A549 (cell line): ENCODE results near the gene TDRD1. TPM values are rescaled to one million over a fixed set of nuclear protein-coding genes. Genes with fewer than 3 reads are reported as not detected.

ENCODE experiments used
- ATAC-seq, 2 experiments: fragments of 200-7000 bp in 1 of 2; fragments of >200 bp in 1 of 2; cut with Nextera tagmentation in 1 of 2; cut with Tn5 transposase in 1 of 2; 3 replicates each; pipeline versions ENCODE4 v1.8.0 to v1.9.1; 2018 to 2020; ENCODE audit warnings: mild to moderate bottlenecking in 1 of 2, moderate library complexity in 1 of 2
- CTCF ChIA-PET: fragments of 300-600 bp; sonication (Branson Sonifier 250); formaldehyde crosslinking; extraction: SDS; loops from one replicate; lab custom pipeline; 2021; ENCODE audit warnings: antibody characterized with exemption, inconsistent platforms; lab: Yijun Ruan, JAX
- POLR2A ChIA-PET: fragments of 350-600 bp; formaldehyde crosslinking; extraction: SDS; loops from one replicate; lab custom pipeline; 2021; ENCODE audit warnings: antibody characterized with exemption, inconsistent platforms; lab: Yijun Ruan, JAX
- DNase-seq, 2 experiments: peaks; one replicate each; pipeline versions ENCODE4 v3.0.0 to v3.0.0-alpha.2; 2011 to 2016; ENCODE audit warnings: low read depth in 1 of 2, low spot score in 1 of 2
- FAIRE-seq: peaks from 2 replicates; lab custom pipeline; 2011; peaks lifted over from hg19 to GRCh38; lab: Jason Lieb, UNC
- H3K27ac ChIP-seq, 2 experiments: fragments of >200 bp; sonication (Bioruptor Twin); formaldehyde crosslinking; 3 replicates each; pipeline ENCODE4 v1.5.1; 2016 to 2017
- H3K4me1 ChIP-seq: fragments of >200 bp; sonication (Bioruptor Twin); formaldehyde crosslinking; 3 replicates; pipeline ENCODE4 v1.6.1; 2016
- H3K4me2 ChIP-seq: fragments of >200 bp; sonication (Bioruptor Twin); formaldehyde crosslinking; 3 replicates; pipeline ENCODE4 v1.6.1; 2016
- H3K4me3 ChIP-seq: fragments of >200 bp; sonication (Bioruptor Twin); formaldehyde crosslinking; 3 replicates; pipeline ENCODE4 v1.5.1; 2016
- H3K9me3 ChIP-seq: fragments of >200 bp; sonication (Bioruptor Twin); formaldehyde crosslinking; 3 replicates; pipeline ENCODE4 v1.6.1; 2016
- CBX2 ChIP-seq: fragments of 200-600 bp; sonication (generic); IDR thresholded peaks from 2 replicates; pipeline ENCODE4 v1.6.1; 2016; ENCODE audit warnings: low read depth, mild to moderate bottlenecking, borderline replicate concordance
- CHD4 ChIP-seq: fragments of 200-600 bp; sonication (generic); IDR thresholded peaks from 2 replicates; pipeline ENCODE4 v1.6.1; 2016; ENCODE audit warnings: antibody characterized with exemption, mild to moderate bottlenecking, borderline replicate concordance
- ESRRA ChIP-seq: fragments of 150-350 bp; IDR thresholded peaks from 2 replicates; pipeline ENCODE4 v1.6.1; 2014; ENCODE audit warnings: mild to moderate bottlenecking, low read length, borderline replicate concordance
- FOSB ChIP-seq: fragments of 250-450 bp; sonication (Bioruptor Pico); IDR thresholded peaks from 2 replicates; pipeline ENCODE4 v1.5.0; 2020; ENCODE audit warnings: mild to moderate bottlenecking, moderate library complexity
- FOSL2 ChIP-seq, 2 experiments: fragments of 450-650 bp in 1 of 2; fragments of >200 bp in 1 of 2; sonication (Bioruptor Twin) in 1 of 2; formaldehyde crosslinking; IDR thresholded peaks; 2 replicates each; pipeline versions ENCODE4 v1.5.0 to v1.6.1; 2016 to 2020; ENCODE audit warnings: mild to moderate bottlenecking in 1 of 2, moderate library complexity in 1 of 2
- GATA3 ChIP-seq: IDR thresholded peaks from 2 replicates; pipeline ENCODE4 v1.6.1; 2012; ENCODE audit warnings: borderline replicate concordance
- HEYL ChIP-seq: fragments of 250-450 bp; sonication (Bioruptor Pico); IDR thresholded peaks from 2 replicates; pipeline ENCODE4 v1.8.0; 2021; ENCODE audit warnings: mild to moderate bottlenecking, moderate library complexity
- MAFK ChIP-seq: fragments of 450-650 bp; IDR thresholded peaks from 2 replicates; pipeline ENCODE4 v1.6.1; 2014; ENCODE audit not compliant: partially characterized antibody
- NFE2L2 ChIP-seq: fragments of 150-350 bp; conservative IDR thresholded peaks from 2 replicates; pipeline ENCODE4 v1.6.1; 2014; ENCODE audit warnings: low read length
- RCOR1 ChIP-seq: fragments of 150-350 bp; IDR thresholded peaks from 2 replicates; pipeline ENCODE4 v1.6.1; 2014; ENCODE audit warnings: antibody characterized with exemption, low read length, low read depth
- RFX5 ChIP-seq: fragments of 450-650 bp; IDR thresholded peaks from 2 replicates; pipeline ENCODE4 v1.7.1; 2014; ENCODE audit warnings: antibody characterized with exemption, mild to moderate bottlenecking, moderate library complexity
- SMC3 ChIP-seq: fragments of >200 bp; sonication (Bioruptor Twin); formaldehyde crosslinking; IDR thresholded peaks from 3 replicates; pipeline ENCODE4 v1.6.1; 2018; ENCODE audit warnings: inconsistent platforms
- ZNF302 ChIP-seq: fragments of 250-450 bp; sonication (Bioruptor Pico); IDR thresholded peaks from 2 replicates; pipeline ENCODE4 v1.9.0; 2021; ENCODE audit warnings: inconsistent platforms, mild to moderate bottlenecking, moderate library complexity
- WGBS: methylation state at CpG from one replicate; pipeline ENCODE4 v1.1.6; 2017; ENCODE audit errors: missing lambda C conversion rate; 5-methylcytosine and 5-hydroxymethylcytosine counted together
- polyA plus RNA-seq, 4 experiments: library from polyadenylated mRNA; depleted of rRNA in 3 of 4; stranded (reverse); fragments of >200 nt; fragmentation: RNase III in 1 of 4; extraction: RNeasy Plus Mini Kit Qiagen cat#74134 plus additional on column Dnase treatment in 1 of 4; gene quantifications; 2 replicates in 3 of 4; 3 replicates in 1 of 4; pipeline ENCODE4 v1.2.3, GENCODE V29; 2011 to 2017
- TF ChIP-seq, protein P1 (sequence below): fragments of >200 bp; sonication (Bioruptor Twin); formaldehyde crosslinking; IDR thresholded peaks from 3 replicates; pipeline ENCODE4 v1.5.1; 2016
- TF ChIP-seq, protein P2 (sequence below): fragments of >200 bp; sonication (Bioruptor Twin); formaldehyde crosslinking; IDR thresholded peaks from 3 replicates; pipeline ENCODE4 v1.6.1; 2016
- TF ChIP-seq, protein P3 (sequence below): IDR thresholded peaks from 2 replicates; pipeline ENCODE4 v1.6.1; 2012; ENCODE audit warnings: low read depth, borderline replicate concordance
- TF ChIP-seq, protein P4 (sequence below): fragments of 250-450 bp; sonication (Bioruptor Pico); IDR thresholded peaks from 2 replicates; pipeline ENCODE4 v1.5.0; 2020; ENCODE audit warnings: low read depth, mild to moderate bottlenecking, moderate library complexity
- TF ChIP-seq, protein P5 (sequence below): fragments of 450-650 bp; IDR thresholded peaks from 2 replicates; pipeline ENCODE4 v1.6.1; 2014; ENCODE audit warnings: antibody characterized with exemption
- TF ChIP-seq, protein P6 (sequence below): fragments of >200 bp; sonication (Bioruptor Twin); formaldehyde crosslinking; IDR thresholded peaks from 2 replicates; pipeline ENCODE4 v1.6.1; 2016

The TDRD1 gene
- polyA plus RNA-seq, 2 of the 4 experiments (the other 2 are of a cell fraction): not detected

DNA sequence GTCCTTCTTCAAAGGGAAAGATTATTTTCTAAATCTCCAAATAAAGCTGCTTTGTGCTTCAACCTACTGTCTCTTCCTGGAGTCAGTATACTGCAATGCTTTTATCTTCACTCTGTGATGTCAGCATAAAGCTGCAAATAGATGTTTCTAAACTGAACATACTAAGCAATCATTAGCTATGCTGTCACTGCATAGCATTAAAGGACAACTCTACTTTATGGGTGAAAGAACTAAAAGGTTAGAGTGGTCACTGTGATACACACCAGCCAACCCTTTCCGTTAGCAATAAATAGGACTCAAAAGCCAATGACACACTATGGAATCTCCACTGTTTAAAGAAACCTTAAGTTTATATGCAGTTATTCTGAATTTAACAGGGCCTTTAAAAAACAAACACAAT lies 6.9 kb upstream of the TDRD1 start (continued):
- TF ChIP-seq, protein P1, sequence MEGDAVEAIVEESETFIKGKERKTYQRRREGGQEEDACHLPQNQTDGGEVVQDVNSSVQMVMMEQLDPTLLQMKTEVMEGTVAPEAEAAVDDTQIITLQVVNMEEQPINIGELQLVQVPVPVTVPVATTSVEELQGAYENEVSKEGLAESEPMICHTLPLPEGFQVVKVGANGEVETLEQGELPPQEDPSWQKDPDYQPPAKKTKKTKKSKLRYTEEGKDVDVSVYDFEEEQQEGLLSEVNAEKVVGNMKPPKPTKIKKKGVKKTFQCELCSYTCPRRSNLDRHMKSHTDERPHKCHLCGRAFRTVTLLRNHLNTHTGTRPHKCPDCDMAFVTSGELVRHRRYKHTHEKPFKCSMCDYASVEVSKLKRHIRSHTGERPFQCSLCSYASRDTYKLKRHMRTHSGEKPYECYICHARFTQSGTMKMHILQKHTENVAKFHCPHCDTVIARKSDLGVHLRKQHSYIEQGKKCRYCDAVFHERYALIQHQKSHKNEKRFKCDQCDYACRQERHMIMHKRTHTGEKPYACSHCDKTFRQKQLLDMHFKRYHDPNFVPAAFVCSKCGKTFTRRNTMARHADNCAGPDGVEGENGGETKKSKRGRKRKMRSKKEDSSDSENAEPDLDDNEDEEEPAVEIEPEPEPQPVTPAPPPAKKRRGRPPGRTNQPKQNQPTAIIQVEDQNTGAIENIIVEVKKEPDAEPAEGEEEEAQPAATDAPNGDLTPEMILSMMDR: no peak
- no peak for TF ChIP-seq CHD4
- no peak for TF ChIP-seq RCOR1
- TF ChIP-seq ESRRA: no peak
- no peak for TF ChIP-seq FOSL2 (IDR thresholded peaks at IDR 0.05)
- no peak for TF ChIP-seq FOSL2 (CRISPR knock-in tag; IDR thresholded peaks at IDR 0.05)

DNA sequence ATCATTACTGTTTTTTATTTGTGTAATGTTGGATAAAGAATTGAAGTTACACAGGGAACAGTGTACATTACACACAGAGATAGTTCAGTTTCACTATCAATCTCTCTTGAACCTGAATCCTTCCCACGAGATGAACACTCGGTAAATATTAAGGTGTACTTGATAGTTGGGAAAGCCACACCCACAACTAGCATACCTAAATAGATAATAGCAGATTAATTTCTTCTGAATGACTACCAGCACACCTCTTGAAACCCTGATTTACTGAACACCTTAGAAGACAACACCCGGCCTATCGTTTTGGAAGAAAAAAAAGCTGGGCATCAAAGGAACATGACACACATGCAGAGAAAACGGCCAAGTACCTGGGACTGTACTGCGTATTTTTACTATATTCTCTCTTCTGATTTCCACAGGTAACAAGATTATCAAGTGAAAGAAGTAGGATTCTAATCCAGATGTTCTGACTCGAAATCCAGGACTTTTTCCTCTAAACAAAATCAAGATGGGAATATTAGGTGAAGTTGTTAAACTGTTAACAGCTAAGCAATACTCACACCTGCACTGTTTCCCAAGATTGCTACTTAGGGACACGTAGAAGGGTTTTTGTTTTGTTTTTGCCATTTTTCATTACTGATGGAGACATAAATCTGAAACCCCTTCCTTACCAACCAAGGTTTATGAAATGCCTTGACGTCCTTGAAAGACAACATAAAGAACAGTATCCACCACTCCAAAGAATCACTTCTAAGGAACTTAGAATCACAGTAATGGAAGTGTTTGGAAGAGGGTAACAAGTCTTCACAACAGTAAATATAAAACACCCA lies 6.2 kb upstream of the TDRD1 start:
- ATAC-seq: no peak
- FAIRE-seq: no peak
- no peak for DNase-seq
- H3K9me3 ChIP-seq: peaks cover 9% of the 10 kb centered on the region; the same call in 2 of the 3 replicates
- POLR2A ChIA-PET: interaction anchor here (1.4 kb wide), 1 partner anchor 25 kb away, joined by 4 read pairs; no protein-coding TSS in a partner anchor
- peak overlapping the region; percentile 83 for H3K4me2 ChIP-seq
- peaks cover 18% of the 10 kb centered on the region; the same call in 1 of the 3 replicates for H3K4me1 ChIP-seq
- H3K27ac ChIP-seq: peak overlapping the region; percentile 83 to 91
- peak overlapping the region; percentile 86 for H3K4me3 ChIP-seq
- WGBS: 50% methylated on average over 9 of the region's 9 CpGs
- TF ChIP-seq, protein P2, sequence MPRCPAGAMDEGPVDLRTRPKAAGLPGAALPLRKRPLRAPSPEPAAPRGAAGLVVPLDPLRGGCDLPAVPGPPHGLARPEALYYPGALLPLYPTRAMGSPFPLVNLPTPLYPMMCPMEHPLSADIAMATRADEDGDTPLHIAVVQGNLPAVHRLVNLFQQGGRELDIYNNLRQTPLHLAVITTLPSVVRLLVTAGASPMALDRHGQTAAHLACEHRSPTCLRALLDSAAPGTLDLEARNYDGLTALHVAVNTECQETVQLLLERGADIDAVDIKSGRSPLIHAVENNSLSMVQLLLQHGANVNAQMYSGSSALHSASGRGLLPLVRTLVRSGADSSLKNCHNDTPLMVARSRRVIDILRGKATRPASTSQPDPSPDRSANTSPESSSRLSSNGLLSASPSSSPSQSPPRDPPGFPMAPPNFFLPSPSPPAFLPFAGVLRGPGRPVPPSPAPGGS: no peak
- TF ChIP-seq FOSB (CRISPR knock-in tag) (no peak), GATA3 (no peak), CBX2 (no peak), NFE2L2 (no peak), RFX5 (no peak)
- TF ChIP-seq, protein P3, sequence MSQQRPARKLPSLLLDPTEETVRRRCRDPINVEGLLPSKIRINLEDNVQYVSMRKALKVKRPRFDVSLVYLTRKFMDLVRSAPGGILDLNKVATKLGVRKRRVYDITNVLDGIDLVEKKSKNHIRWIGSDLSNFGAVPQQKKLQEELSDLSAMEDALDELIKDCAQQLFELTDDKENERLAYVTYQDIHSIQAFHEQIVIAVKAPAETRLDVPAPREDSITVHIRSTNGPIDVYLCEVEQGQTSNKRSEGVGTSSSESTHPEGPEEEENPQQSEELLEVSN: no peak
- TF ChIP-seq, protein P4, sequence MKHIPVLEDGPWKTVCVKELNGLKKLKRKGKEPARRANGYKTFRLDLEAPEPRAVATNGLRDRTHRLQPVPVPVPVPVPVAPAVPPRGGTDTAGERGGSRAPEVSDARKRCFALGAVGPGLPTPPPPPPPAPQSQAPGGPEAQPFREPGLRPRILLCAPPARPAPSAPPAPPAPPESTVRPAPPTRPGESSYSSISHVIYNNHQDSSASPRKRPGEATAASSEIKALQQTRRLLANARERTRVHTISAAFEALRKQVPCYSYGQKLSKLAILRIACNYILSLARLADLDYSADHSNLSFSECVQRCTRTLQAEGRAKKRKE (CRISPR knock-in tag): no peak
- TF ChIP-seq, all 56 proteins: peak for 0
- CTCF ChIA-PET: interaction anchor here (1.2 kb wide), 1 partner anchor 7 kb away, joined by 3 read pairs; no protein-coding TSS in a partner anchor

DNA sequence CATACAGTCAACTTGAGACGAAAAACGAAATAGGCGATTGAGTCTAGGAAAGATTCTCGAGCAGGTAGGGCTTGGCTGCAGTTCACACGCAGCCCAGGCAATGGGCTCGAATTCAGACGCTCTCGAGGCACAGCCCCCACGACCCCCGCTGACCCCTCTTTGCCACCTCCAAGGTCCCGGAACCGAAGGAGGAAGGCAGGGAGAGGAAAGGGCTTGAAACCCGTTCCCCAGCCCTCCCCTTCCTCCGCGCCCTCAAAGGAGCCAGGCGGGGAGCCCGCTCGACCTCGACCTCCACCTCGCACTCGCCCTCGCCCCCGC lies 5.6 kb upstream of the TDRD1 start:
- WGBS: under 1% methylated on average over 23 of the region's 23 CpGs
- TF ChIP-seq SMC3: no peak
- TF ChIP-seq, protein P2: no peak
- TF ChIP-seq, protein P5, sequence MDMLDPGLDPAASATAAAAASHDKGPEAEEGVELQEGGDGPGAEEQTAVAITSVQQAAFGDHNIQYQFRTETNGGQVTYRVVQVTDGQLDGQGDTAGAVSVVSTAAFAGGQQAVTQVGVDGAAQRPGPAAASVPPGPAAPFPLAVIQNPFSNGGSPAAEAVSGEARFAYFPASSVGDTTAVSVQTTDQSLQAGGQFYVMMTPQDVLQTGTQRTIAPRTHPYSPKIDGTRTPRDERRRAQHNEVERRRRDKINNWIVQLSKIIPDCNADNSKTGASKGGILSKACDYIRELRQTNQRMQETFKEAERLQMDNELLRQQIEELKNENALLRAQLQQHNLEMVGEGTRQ: no peak
- TF ChIP-seq ESRRA: no peak
- TF ChIP-seq MAFK: no peak
- TF ChIP-seq NFE2L2: no peak
- no peak for TF ChIP-seq ZNF302 (CRISPR knock-in tag)
- TF ChIP-seq, protein P6, sequence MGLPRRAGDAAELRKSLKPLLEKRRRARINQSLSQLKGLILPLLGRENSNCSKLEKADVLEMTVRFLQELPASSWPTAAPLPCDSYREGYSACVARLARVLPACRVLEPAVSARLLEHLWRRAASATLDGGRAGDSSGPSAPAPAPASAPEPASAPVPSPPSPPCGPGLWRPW: no peak
- no peak for TF ChIP-seq HEYL (CRISPR knock-in tag)
- DNase-seq (no peak), FAIRE-seq (no peak), ATAC-seq (no peak; a peak in 3 of 6 replicates)
- ChIA-PET POLR2A (interaction anchor here (0.9 to 1.4 kb wide), 4 partner anchors 18 to 648 kb away, joined by 3 to 4 read pairs (median 4); partner anchors contain the start of gene FHIP2A), CTCF (interaction anchor here (1.1 to 1.2 kb wide), 2 partner anchors 8 to 648 kb away, joined by 3 read pairs; no protein-coding TSS in a partner anchor)
- H3K4me1 ChIP-seq: peaks cover 18% of the 10 kb centered on the region; the same call in 1 of the 3 replicates
- H3K27ac ChIP-seq: peak overlapping the region; percentile 83 to 91
- H3K4me2 ChIP-seq: peak overlapping the region; percentile 83
- H3K4me3 ChIP-seq: peak overlapping the region; percentile 86
- peaks cover 4% of the 10 kb centered on the region; the same call in 2 of the 3 replicates for H3K9me3 ChIP-seq
